Right ventricle myocardium superior (tissue), 1 donor: ENCODE results near the gene FADS1. TPM values are rescaled to one million over a fixed set of nuclear protein-coding genes. Genes with fewer than 3 reads are reported as not detected.
A peak's percentile ranks its signal among the peaks of the same experiment; 100 is the strongest.

ENCODE experiments used
- ATAC-seq: fragments of 200-7000 bp; cut with Tn5 transposase; one replicate; pipeline ENCODE4 v1.9.1; 2020; ENCODE audit warnings: mild to moderate bottlenecking; ENCODE audit not compliant: poor library complexity
- DNase-seq: peaks from one replicate; pipeline ENCODE4 v3.0.0-alpha.2; 2020
- intact Hi-C: fragments of 100-400 bp; cut with DNase I; formaldehyde crosslinking; loops from one replicate; pipeline ENCODE4 v1.11.2; 2022
- total RNA-seq: library from RNA; stranded (reverse); fragmentation: NEBNext Ultra II Directional; extraction: Animal tissue kit (Norgen Biotek cat#: 25700); gene quantifications from one replicate; pipeline ENCODE4 v1.2.1, GENCODE V29; 2021
- donor health status: DM: no; HTN: yes; CAD: no; lungs with severe emphysema.

Gene FADS1
- total RNA-seq, 1 donor from 2014 or later, result 21.3 TPM

GRCh38 chr11:61806785-61807184 lies 10.0 kb downstream of the FADS1 start:
- intact Hi-C loops, result no loop called here
- DNase-seq (no peak), ATAC-seq (no peak)

GRCh38 chr11:61805146-61805545 lies 11.7 kb downstream of the FADS1 start:
- ATAC-seq, result no peak
- DNase-seq, result no peak
- intact Hi-C loops, result no loop called here

DNA sequence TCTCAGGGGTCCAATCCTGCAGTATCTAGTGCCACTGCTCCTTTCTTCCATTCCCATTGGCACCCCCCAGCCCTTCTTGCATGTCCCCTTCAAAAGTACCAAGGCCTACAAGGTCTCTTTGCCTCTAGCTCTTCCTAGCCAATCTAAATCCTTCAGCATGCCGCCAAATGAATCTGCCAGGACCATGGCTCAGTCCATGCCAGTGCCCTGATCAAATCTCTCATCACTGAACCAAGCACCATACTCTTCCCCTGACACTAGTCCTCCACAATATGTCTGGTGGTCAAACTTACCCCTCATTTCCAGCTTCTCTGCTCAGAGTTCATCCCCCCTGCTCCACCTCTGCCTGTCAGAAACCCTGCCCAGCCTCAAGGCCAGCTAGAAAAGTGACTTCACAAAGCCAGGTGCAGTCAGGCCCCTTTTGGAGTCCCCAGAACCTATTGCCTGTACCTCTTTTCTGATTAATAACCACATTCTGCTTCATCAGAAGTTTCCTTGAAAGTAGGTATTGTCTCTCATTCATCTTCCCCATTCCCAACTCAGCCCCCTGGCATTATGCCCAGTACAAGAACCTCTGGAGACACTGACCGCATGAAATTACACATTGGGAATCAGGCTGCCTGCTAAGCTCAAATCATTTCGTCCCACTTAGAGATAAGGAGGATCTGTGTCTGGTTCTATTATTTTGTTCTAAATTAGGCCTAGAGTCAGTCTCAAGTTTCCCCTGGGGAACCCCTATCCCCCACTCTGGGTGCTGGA lies 12.7 kb downstream of the FADS1 start:
- no peak for ATAC-seq
- intact Hi-C loops, result no loop called here
- no peak for DNase-seq

DNA sequence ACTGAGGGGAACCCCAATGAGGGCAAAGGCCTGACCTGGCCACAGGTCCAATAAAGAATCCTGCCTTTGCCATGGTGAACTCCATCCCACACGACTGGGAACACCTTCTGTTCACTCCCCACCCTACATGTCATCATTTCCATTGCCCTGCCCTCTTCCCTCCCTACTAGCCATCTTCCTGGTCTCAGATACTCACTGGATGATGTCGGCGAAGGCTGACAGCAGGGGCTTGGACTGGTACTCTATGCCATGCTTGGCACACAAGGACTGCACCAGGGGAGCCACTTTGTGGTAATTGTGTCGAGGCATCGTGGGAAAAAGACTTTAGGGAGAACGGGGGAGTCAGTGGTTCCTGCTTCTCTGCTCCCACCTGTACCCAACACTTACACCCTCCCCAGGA lies 14.2 kb downstream of the FADS1 start:
- intact Hi-C loops, result no loop called here
- DNase-seq, result no peak
- ATAC-seq, result no peak

DNA sequence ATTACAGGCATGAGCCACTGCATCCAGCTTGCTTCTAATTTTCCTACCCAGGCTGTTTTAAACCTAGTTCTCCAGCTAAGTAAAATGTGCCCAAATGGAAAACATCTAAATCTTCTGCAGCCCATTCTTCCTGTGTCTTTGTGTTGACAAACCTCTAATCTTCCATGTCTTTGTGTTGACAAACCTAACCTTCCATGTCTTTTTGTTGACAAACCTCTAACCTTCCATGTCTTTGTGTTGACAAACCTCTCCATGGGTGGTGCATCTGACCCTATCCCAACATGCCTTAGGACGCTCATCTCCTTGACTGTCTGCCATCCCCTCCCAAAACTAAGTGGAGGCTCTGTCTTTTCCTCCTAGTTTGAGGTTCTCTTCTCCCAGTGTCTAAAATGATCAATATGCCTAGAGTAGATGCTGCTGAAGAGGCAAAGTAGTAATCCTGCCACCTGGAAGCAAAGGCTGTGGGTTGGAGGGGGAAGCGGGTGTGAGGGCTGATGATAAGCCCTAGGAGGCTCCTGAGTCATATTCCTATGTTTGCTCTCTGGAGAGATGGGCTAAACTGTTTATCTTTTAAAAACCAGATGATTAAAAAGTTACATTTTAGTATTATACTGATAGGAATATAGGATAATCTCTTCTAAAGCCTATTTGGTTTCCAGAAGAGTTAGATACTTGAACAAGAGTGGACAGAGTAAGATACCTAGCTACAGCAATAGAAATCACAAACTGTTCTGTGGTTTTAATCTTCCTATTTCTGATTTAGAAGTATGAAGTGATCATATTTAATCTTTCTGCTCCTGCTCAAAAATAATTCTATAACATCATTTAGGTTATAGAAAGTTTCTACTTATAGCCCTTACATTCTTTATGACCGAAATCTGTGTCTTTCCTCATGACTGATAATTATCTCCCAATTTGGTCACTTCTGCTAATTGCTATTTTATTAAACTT lies 16.2 kb downstream of the FADS1 start:
- DNase-seq, result no peak
- ATAC-seq, result no peak
- intact Hi-C loops, result no loop called here

DNA sequence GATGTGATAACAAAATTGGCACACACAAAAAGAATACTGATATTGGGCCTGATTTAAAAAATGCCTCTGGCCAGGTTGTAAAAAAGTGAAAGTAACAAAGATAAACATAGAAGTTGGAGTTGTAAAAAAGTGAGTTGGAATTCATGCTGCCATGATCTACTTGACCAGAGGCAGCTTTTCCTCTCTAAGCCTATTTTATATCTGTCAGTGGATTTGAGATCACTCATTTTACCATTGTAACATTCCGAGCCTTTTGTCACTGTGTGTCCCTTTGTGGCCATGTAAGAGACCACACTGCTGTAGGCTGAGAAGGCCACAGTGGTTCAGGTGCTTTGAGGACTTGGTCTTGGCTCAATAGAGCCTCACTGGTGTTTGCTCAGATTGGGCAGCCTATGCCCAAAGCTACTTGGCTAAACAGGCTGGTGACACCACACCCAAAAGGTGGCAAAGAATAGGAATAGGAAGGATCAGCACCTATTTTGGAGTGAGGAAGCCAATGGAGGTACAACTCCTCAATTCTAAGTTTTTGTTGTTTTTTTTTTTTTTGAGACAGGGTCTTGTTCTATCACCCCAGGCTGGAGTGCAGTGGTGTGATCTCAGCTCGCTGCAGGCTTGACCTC lies 17.0 kb downstream of the FADS1 start:
- DNase-seq, result no peak
- intact Hi-C loops, result loop anchor here (5.0 to 10.0 kb wide), 3 partner anchors 93 to 285 kb away; partner anchors contain the start of gene FADS3
- ATAC-seq, result no peak

DNA sequence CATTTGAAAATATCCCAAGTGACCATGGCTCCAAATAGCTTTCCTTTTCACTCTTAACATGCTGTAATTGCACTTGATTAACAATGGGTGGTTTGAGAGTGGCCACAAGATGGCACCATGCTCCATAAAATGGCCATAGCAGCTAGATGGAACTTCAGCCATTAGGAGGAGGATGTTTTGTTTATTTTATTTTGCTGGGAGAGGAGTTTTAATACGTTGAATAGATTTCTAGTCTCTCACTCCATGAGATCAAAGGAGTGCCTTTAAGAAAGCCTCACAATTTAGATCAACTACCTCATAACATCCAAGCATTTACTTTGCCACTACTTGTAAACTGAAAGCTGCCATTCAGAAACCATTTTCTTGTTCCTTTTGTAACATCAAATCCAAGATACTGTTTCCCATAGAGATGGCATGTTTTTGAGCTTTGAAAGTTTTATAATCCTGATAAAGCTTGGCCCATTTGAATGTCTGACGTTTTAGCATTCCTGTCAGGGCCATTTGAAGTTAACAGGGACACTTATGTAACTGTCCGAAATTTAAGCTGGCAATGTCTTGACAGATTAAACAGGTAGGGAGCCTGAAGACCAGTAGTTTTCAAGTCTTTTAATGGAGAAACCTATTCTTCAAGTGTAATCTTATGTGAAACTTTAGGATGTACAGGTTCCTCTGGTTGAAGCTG lies 19.4 kb downstream of the FADS1 start:
- ATAC-seq (peak; percentile 61), DNase-seq (peak; percentile 71)
- intact Hi-C loops, result loop anchor here (5.0 to 10.0 kb wide), 3 partner anchors 95 to 287 kb away; partner anchors contain the start of gene FADS3

- intact Hi-C loops, result loop anchor here (5.0 to 10.0 kb wide), 3 partner anchors 96 to 289 kb away; partner anchors contain the start of gene FADS3
- ATAC-seq (no peak), DNase-seq (peak; percentile 31)
Measured at GRCh38 chr11:61795876-61796526, 20.8 kb downstream of the FADS1 start.

DNA sequence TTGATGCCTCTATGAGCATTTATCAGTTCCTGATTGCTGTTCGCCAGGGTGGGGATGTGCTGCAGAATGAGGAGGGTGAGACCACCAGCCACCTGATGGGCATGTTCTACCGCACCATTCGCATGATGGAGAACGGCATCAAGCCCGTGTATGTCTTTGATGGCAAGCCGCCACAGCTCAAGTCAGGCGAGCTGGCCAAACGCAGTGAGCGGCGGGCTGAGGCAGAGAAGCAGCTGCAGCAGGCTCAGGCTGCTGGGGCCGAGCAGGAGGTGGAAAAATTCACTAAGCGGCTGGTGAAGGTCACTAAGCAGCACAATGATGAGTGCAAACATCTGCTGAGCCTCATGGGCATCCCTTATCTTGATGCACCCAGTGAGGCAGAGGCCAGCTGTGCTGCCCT lies 21.3 kb downstream of the FADS1 start:
- DNase-seq, result peak; percentile 26
- ATAC-seq, result no peak

DNA sequence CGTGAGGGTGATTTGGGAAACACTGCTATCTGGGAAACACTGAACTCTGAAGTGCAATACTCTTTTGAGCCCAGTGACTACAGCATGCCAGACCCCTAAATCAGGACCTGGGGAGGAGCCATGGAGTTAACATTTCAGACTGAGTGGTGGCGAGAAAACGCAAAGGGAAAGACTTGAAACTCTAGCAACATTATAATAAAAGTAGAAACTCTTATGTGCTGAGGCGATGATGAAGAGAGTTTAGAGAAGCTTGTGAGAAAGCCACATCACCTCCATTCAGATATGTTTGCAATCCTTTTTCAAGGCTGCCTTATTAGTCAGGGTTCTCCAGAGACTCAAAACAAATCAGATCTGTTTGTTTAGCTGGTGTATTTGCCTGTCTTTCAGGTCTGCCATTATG lies 22.2 kb downstream of the FADS1 start:
- intact Hi-C loops, result loop anchor here (10.0 kb wide), 1 partner anchor 290 kb away; no protein-coding TSS in a partner anchor
- ATAC-seq (no peak), DNase-seq (no peak)

More for the DNA sequence above, 21.3 kb downstream of the FADS1 start:
- intact Hi-C loops, result loop anchor here (5.0 to 10.0 kb wide), 3 partner anchors 97 to 289 kb away; partner anchors contain the start of gene FADS3

GRCh38 chr11:61793829-61794204 lies 23.0 kb downstream of the FADS1 start:
- ATAC-seq, result no peak
- DNase-seq, result peak; percentile 8
- intact Hi-C loops, result loop anchor here (10.0 kb wide), 1 partner anchor 291 kb away; no protein-coding TSS in a partner anchor

DNA sequence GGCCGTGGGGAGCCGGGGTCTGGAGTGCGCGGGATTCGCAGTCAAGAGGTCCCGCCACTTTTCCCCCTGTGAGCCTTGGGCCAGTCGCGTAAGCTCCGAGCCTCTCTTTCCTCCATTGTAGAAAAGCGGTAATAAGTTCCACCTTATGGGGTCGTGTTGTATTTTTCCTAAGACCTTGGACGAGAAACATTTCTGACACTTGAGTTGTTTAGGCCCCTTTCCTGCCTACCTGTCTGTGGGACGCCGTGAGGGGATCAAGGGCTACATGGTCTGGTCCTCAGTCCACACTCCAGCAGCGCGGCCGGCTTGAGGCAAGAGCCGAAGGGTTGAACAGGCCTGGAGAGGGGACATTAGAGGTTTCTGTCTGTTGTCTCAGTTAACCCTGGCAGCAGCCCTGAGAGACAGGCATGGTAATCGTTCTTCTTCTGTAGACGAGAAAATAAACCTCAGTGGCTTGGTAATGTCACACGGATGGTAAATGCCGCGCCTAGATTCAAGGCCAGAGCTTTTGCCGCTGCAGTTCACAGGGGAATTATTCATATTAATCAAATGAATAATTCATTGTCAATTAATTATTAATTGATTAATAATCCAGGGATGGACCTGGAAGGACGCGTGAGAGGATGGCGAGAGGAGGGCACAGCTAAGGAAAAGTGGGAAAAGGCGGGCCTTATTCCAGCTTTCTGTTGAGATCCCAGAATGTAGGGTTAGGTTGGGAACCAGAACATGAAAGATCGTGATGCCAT lies 23.5 kb downstream of the FADS1 start:
- DNase-seq, result peak; percentile 49
- no peak for ATAC-seq
- intact Hi-C loops, result loop anchor here (10.0 kb wide), 1 partner anchor 292 kb away; no protein-coding TSS in a partner anchor

DNA sequence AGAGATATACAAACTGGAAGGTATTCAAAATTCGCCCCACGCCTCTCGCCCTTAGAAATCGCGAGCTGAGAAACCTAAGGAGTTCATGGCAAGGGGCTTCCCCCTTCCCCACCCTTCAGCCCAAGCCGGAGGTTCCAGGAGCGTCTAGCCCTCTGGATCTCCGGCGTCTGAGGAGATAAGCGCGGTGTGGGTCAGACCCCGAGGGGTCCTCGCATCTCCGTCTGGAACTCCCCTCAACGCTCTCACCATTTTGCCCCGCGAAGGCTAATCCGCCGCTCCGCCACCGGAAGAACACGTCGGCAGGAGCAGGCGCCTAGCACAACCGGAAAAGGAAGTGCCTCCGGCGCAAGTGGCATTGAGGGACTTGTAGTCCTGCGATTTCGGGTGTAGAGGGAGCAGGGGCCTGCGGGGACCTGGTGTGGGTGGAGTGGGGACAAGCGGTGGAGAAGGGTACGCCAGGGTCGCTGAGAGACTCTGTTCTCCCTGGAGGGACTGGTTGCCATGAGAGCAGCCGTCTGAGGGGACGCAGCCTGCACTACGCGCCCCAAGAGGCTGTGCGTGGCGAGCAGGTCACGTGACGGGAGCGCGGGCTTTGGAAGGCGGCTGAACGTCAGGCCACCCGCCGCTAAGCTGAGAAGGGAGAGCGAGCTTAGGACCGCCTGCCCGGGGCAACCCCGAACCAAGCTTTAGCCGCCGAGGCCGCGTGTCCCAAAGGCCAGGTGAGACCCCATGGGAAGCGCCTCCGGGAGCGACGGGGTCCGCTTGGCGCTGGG lies 24.3 kb downstream of the FADS1 start, which contains the start of the genes FEN1 and TMEM258:
Gene FEN1 (plus strand): TSS at position 602 of the 773 bp plus-strand sequence. CDS start 2,451 bp downstream, outside the sequence.
Gene TMEM258 (minus strand): TSS at position 290 of the 773 bp plus-strand sequence. CDS start 41 bp downstream, at position 249.
- intact Hi-C loops, result loop anchor here (10.0 kb wide), 1 partner anchor 292 kb away; no protein-coding TSS in a partner anchor
- peak; percentile 95 for ATAC-seq
- peak; percentile 93 for DNase-seq

DNA sequence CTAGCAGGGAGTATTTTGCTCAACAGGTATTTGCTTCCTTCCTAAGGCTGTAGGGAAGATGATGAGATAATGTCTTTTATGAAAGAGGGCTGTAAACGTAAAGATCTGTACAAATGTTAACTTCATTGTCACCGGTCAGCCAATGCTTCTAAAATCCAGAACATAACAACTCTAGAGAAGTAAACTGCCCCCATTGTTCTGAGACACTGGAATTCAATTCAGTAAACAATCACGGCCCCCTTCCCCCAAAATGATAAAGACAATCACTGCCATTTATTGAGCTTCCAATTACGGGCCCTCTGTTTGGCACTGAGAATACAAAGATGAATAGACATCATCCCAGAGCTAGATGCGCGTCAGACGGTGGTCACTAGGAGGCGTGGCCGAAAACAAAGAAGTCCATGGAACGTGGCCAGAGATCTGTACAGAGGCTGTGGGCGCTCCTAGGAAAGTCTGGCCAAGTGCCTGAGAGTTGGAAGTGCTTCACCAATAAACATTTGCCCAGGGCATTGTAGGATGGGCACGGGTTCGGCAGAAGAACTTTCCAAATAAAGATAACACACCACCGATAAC lies 25.0 kb downstream of the FADS1 start:
- ATAC-seq (peak; percentile 55), DNase-seq (peak; percentile 71)
- intact Hi-C loops, result loop anchor here (10.0 kb wide), 1 partner anchor 293 kb away; no protein-coding TSS in a partner anchor

- DNase-seq (no peak), ATAC-seq (no peak)
- intact Hi-C loops, result no loop called here
Measured at GRCh38 chr11:61787928-61788491, 28.8 kb downstream of the FADS1 start.
